ENCODE measurements around the gene RTN4. TPM values are rescaled to one million over a fixed set of nuclear protein-coding genes. Genes with fewer than 3 reads are reported as not detected.

Gene RTN4
- total RNA-seq, 1 experiment from 2014 or later: 513 TPM

- no peak for ATAC-seq
- Histone ChIP-seq H3K27ac (ENCODE audit: low read length) (no peak overlapping the region), H3K36me3 (ENCODE audit: control insufficient read depth, insufficient read depth, low read length) (no peaks in the 10 kb centered on the region), H3K4me1 (ENCODE audit: control insufficient read depth, insufficient read depth, low read length) (no peaks in the 10 kb centered on the region), H3K27me3 (ENCODE audit: control insufficient read depth, insufficient read depth, low read length) (no peaks in the 10 kb centered on the region), H3K9me3 (ENCODE audit: control insufficient read depth, insufficient read depth, low read depth, low read length) (no peaks in the 10 kb centered on the region), H3K4me3 (ENCODE audit: low read depth in 2 of 2, low read length in 2 of 2) (no peak overlapping the region)
- CTCF ChIA-PET: no interaction called here
- POLR2A ChIA-PET: no interaction called here
- intact Hi-C loops (cut with micrococcal nuclease; ENCODE audit: unreplicated experiment): no loop called here
- no peak for DNase-seq (ENCODE audit: low read depth, low spot score)
- in situ Hi-C loops (cut with HindIII; ENCODE audit: low pct_unique_long_range_greater_than_20kb, low sequenced_read_pairs): no loop called here
- BruUV-seq (replicated peaks): no TSS peak
- TF ChIP-seq, protein P1, sequence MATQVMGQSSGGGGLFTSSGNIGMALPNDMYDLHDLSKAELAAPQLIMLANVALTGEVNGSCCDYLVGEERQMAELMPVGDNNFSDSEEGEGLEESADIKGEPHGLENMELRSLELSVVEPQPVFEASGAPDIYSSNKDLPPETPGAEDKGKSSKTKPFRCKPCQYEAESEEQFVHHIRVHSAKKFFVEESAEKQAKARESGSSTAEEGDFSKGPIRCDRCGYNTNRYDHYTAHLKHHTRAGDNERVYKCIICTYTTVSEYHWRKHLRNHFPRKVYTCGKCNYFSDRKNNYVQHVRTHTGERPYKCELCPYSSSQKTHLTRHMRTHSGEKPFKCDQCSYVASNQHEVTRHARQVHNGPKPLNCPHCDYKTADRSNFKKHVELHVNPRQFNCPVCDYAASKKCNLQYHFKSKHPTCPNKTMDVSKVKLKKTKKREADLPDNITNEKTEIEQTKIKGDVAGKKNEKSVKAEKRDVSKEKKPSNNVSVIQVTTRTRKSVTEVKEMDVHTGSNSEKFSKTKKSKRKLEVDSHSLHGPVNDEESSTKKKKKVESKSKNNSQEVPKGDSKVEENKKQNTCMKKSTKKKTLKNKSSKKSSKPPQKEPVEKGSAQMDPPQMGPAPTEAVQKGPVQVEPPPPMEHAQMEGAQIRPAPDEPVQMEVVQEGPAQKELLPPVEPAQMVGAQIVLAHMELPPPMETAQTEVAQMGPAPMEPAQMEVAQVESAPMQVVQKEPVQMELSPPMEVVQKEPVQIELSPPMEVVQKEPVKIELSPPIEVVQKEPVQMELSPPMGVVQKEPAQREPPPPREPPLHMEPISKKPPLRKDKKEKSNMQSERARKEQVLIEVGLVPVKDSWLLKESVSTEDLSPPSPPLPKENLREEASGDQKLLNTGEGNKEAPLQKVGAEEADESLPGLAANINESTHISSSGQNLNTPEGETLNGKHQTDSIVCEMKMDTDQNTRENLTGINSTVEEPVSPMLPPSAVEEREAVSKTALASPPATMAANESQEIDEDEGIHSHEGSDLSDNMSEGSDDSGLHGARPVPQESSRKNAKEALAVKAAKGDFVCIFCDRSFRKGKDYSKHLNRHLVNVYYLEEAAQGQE (IDR thresholded peaks at IDR 0.05; ENCODE audit: insufficient read depth in 1 of 2, low read depth in 2 of 2, low read length in 1 of 2): no peak
- TF ChIP-seq TCF7L2 (IDR thresholded peaks at IDR 0.05; ENCODE audit: low read depth, low read length): no peak
- TF ChIP-seq, protein P2, sequence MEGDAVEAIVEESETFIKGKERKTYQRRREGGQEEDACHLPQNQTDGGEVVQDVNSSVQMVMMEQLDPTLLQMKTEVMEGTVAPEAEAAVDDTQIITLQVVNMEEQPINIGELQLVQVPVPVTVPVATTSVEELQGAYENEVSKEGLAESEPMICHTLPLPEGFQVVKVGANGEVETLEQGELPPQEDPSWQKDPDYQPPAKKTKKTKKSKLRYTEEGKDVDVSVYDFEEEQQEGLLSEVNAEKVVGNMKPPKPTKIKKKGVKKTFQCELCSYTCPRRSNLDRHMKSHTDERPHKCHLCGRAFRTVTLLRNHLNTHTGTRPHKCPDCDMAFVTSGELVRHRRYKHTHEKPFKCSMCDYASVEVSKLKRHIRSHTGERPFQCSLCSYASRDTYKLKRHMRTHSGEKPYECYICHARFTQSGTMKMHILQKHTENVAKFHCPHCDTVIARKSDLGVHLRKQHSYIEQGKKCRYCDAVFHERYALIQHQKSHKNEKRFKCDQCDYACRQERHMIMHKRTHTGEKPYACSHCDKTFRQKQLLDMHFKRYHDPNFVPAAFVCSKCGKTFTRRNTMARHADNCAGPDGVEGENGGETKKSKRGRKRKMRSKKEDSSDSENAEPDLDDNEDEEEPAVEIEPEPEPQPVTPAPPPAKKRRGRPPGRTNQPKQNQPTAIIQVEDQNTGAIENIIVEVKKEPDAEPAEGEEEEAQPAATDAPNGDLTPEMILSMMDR (IDR thresholded peaks at IDR 0.05): no peak
- TF ChIP-seq SIN3A (IDR thresholded peaks at IDR 0.05; ENCODE audit: borderline replicate concordance, insufficient read depth, low read depth, low read length): no peak
- no peak for TF ChIP-seq POLR2AphosphoS5 (IDR thresholded peaks at IDR 0.05; ENCODE audit: low read depth, low read length)
Measured at GRCh38 chr2:55059793-55060192, 9.5 kb upstream of the RTN4 start.

- ChIA-PET POLR2A (no interaction called here), CTCF (no interaction called here)
- in situ Hi-C loops (cut with HindIII; ENCODE audit: low pct_unique_long_range_greater_than_20kb, low sequenced_read_pairs): no loop called here
- no TSS peak for BruUV-seq (replicated peaks)
- Histone ChIP-seq H3K4me1 (ENCODE audit: control insufficient read depth, insufficient read depth, low read length) (peaks cover 5% of the 10 kb centered on the region; the same call in 1 of the 2 replicates), H3K9me3 (ENCODE audit: control insufficient read depth, insufficient read depth, low read depth, low read length) (no peaks in the 10 kb centered on the region), H3K36me3 (ENCODE audit: control insufficient read depth, insufficient read depth, low read length) (no peaks in the 10 kb centered on the region), H3K4me3 (ENCODE audit: low read depth in 2 of 2, low read length in 2 of 2) (no peak overlapping the region), H3K27ac (ENCODE audit: low read length) (no peak overlapping the region), H3K27me3 (ENCODE audit: control insufficient read depth, insufficient read depth, low read length) (no peaks in the 10 kb centered on the region)
- intact Hi-C loops (cut with micrococcal nuclease; ENCODE audit: unreplicated experiment): no loop called here
- DNase-seq (ENCODE audit: low read depth, low spot score): no peak
- no peak for ATAC-seq
- TF ChIP-seq, protein P1 (IDR thresholded peaks at IDR 0.05; ENCODE audit: insufficient read depth in 1 of 2, low read depth in 2 of 2, low read length in 1 of 2): no peak
- TF ChIP-seq, protein P2 (IDR thresholded peaks at IDR 0.05): no peak
Measured at GRCh38 chr2:55057474-55057873, 7.2 kb upstream of the RTN4 start.

Data from Panc1 (cell line).